ENCODE data around the gene PTPRN2. TPM values are rescaled to one million over a fixed set of nuclear protein-coding genes. Genes with fewer than 3 reads are reported as not detected.

The PTPRN2 gene
- total and polyA plus RNA-seq, 2 of the 8 experiments (the other 6 are each of a cell fraction or from before 2014, with no cell fraction given), result 2.6 to 4.5 TPM

DNA sequence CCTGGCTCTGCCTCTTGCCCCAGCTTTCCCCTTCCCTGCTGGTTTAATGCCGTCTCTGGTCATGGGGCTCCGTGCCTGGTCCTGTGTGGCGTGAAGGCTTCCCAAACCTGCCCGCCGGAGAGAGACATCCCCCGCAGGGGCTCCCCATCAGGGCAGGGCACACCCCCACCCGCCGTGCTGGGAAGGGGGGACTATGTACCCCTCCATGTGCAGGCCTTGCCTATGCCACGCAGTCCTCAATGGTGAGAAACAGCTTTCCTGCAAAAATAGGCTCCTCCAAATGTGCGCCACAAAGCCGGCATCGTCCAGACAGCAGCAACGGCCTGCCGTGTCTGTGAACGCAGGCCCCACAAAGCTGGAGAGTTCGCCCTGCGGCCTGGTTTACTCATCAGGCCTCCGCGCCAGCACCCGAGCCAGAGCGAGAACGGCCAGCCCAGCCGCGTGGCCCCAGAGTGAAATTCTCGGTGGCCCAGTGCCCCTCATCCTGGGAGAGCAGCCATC, 937.4 kb downstream of the PTPRN2 start (continued):
- TF ChIP-seq, protein P1, sequence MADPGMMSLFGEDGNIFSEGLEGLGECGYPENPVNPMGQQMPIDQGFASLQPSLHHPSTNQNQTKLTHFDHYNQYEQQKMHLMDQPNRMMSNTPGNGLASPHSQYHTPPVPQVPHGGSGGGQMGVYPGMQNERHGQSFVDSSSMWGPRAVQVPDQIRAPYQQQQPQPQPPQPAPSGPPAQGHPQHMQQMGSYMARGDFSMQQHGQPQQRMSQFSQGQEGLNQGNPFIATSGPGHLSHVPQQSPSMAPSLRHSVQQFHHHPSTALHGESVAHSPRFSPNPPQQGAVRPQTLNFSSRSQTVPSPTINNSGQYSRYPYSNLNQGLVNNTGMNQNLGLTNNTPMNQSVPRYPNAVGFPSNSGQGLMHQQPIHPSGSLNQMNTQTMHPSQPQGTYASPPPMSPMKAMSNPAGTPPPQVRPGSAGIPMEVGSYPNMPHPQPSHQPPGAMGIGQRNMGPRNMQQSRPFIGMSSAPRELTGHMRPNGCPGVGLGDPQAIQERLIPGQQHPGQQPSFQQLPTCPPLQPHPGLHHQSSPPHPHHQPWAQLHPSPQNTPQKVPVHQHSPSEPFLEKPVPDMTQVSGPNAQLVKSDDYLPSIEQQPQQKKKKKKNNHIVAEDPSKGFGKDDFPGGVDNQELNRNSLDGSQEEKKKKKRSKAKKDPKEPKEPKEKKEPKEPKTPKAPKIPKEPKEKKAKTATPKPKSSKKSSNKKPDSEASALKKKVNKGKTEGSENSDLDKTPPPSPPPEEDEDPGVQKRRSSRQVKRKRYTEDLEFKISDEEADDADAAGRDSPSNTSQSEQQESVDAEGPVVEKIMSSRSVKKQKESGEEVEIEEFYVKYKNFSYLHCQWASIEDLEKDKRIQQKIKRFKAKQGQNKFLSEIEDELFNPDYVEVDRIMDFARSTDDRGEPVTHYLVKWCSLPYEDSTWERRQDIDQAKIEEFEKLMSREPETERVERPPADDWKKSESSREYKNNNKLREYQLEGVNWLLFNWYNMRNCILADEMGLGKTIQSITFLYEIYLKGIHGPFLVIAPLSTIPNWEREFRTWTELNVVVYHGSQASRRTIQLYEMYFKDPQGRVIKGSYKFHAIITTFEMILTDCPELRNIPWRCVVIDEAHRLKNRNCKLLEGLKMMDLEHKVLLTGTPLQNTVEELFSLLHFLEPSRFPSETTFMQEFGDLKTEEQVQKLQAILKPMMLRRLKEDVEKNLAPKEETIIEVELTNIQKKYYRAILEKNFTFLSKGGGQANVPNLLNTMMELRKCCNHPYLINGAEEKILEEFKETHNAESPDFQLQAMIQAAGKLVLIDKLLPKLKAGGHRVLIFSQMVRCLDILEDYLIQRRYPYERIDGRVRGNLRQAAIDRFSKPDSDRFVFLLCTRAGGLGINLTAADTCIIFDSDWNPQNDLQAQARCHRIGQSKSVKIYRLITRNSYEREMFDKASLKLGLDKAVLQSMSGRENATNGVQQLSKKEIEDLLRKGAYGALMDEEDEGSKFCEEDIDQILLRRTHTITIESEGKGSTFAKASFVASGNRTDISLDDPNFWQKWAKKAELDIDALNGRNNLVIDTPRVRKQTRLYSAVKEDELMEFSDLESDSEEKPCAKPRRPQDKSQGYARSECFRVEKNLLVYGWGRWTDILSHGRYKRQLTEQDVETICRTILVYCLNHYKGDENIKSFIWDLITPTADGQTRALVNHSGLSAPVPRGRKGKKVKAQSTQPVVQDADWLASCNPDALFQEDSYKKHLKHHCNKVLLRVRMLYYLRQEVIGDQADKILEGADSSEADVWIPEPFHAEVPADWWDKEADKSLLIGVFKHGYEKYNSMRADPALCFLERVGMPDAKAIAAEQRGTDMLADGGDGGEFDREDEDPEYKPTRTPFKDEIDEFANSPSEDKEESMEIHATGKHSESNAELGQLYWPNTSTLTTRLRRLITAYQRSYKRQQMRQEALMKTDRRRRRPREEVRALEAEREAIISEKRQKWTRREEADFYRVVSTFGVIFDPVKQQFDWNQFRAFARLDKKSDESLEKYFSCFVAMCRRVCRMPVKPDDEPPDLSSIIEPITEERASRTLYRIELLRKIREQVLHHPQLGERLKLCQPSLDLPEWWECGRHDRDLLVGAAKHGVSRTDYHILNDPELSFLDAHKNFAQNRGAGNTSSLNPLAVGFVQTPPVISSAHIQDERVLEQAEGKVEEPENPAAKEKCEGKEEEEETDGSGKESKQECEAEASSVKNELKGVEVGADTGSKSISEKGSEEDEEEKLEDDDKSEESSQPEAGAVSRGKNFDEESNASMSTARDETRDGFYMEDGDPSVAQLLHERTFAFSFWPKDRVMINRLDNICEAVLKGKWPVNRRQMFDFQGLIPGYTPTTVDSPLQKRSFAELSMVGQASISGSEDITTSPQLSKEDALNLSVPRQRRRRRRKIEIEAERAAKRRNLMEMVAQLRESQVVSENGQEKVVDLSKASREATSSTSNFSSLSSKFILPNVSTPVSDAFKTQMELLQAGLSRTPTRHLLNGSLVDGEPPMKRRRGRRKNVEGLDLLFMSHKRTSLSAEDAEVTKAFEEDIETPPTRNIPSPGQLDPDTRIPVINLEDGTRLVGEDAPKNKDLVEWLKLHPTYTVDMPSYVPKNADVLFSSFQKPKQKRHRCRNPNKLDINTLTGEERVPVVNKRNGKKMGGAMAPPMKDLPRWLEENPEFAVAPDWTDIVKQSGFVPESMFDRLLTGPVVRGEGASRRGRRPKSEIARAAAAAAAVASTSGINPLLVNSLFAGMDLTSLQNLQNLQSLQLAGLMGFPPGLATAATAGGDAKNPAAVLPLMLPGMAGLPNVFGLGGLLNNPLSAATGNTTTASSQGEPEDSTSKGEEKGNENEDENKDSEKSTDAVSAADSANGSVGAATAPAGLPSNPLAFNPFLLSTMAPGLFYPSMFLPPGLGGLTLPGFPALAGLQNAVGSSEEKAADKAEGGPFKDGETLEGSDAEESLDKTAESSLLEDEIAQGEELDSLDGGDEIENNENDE (IDR thresholded peaks at IDR 0.05; ENCODE audit: insufficient replicate concordance, low read length), result no peak
- TF ChIP-seq GTF2F1 (IDR thresholded peaks at IDR 0.05; ENCODE audit: borderline replicate concordance, low read depth, low read length) (no peak), TBP (IDR thresholded peaks at IDR 0.05; ENCODE audit: low read depth, low read length) (no peak), CHD2 (IDR thresholded peaks at IDR 0.05; ENCODE audit: low read length) (no peak), KDM4A (IDR thresholded peaks at IDR 0.05; ENCODE audit: low read depth, low read length, severe bottlenecking) (no peak), ZNF274 (IDR thresholded peaks at IDR 0.05; ENCODE audit: borderline replicate concordance, extremely low read depth, low read length) (no peak), RBBP5 (IDR thresholded peaks at IDR 0.05; ENCODE audit: borderline replicate concordance, low read depth, low read length) (no peak), NRF1 (IDR thresholded peaks at IDR 0.05; ENCODE audit: low read depth, low read length) (no peak), FOSL1 (IDR thresholded peaks at IDR 0.05; ENCODE audit: insufficient read depth, low read depth, low read length) (no peak), SP2 (IDR thresholded peaks at IDR 0.05; ENCODE audit: low read length) (no peak), TEAD4 (IDR thresholded peaks at IDR 0.05; ENCODE audit: low read depth, low read length) (no peak)
- TF ChIP-seq, protein P2, sequence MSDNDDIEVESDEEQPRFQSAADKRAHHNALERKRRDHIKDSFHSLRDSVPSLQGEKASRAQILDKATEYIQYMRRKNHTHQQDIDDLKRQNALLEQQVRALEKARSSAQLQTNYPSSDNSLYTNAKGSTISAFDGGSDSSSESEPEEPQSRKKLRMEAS (IDR thresholded peaks at IDR 0.05), result no peak

Data from H1 (cell line).